ENCODE results near the gene ELMO2. TPM values are rescaled to one million over a fixed set of nuclear protein-coding genes. Genes with fewer than 3 reads are reported as not detected.

The ELMO2 gene, protein sequence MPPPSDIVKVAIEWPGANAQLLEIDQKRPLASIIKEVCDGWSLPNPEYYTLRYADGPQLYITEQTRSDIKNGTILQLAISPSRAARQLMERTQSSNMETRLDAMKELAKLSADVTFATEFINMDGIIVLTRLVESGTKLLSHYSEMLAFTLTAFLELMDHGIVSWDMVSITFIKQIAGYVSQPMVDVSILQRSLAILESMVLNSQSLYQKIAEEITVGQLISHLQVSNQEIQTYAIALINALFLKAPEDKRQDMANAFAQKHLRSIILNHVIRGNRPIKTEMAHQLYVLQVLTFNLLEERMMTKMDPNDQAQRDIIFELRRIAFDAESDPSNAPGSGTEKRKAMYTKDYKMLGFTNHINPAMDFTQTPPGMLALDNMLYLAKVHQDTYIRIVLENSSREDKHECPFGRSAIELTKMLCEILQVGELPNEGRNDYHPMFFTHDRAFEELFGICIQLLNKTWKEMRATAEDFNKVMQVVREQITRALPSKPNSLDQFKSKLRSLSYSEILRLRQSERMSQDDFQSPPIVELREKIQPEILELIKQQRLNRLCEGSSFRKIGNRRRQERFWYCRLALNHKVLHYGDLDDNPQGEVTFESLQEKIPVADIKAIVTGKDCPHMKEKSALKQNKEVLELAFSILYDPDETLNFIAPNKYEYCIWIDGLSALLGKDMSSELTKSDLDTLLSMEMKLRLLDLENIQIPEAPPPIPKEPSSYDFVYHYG
- total RNA-seq, result 10 to 100 TPM; 70.1 to 72.5 TPM

DNA sequence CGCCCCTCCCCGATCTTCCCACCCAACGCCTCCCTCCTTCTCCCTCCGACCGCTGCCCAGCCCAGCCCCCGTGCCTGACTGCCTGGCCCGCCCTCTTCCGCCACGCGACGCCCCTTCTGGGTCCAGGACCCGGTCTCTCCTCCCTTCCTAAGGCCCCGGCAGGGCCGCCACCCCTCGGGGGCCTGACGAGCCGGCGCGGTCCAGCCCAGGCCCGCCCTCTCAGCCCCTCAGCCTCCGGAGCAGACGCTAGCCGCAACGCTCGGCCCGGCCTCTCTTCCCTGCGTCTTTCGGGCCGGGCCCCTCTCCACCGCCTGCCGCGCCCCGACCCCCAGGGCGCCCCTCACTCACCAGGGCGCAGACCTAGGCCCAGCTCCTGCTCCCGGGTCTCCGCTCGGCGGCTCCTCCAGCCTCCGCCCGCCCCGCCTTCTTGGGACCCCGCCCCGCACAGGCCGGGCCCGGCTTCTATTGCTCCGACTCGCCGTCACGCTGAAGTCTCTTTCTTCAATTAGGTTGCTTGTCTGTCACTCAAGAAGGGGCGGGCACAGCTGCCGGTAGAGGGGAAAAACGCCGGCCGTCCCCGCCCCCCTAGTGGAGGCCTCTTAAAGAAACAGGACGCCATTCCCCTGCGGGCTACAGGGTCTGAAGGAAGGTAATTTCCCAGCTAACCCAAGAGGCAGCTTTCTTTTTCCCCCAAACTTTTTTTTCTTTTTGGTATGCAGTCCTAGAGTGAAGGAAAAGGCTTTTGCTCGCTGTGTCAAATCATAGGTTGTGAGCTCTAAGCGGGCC is at the start of gene ELMO2:
TSS of gene ELMO2 (minus strand) at position 416 of the 786 bp plus-strand sequence. CDS start 12,133 bp downstream, outside the sequence.

Other genes with a start within 250 kb of the ELMO2 start
- gene CDH22, start 98.1 kb downstream of the ELMO2 start, total RNA-seq, result not detected
- under 1 TPM; 0.40 to 0.46 TPM for gene ZNF334, start 106.9 kb upstream of the ELMO2 start, total RNA-seq
- 1 to 10 TPM in 1 of 2 experiments, under 1 TPM in 1; 0.65 to 1.0 TPM for gene OCSTAMP, start 144.0 kb upstream of the ELMO2 start, total RNA-seq
- gene SLC13A3, start 244.8 kb upstream of the ELMO2 start, total RNA-seq, result under 1 TPM in 1 of 2 experiments, not detected in 1; 0.10 TPM

All from activated naive CD4-positive, alpha-beta T cell treated with anti-CD3 and anti-CD28 coated beads, Interleukin-2, amount 10 ng/mL, durations not matched to agents 5 hours and 36 hours (primary cell).